ENCODE results near the gene DEFB132. TPM values are rescaled to one million over a fixed set of nuclear protein-coding genes. Genes with fewer than 3 reads are reported as not detected.

DEFB132 gene
- total and polyA plus RNA-seq, 9 of the 15 experiments (the other 6 are each of a cell fraction or from before 2014, with no cell fraction given), result not detected

DNA sequence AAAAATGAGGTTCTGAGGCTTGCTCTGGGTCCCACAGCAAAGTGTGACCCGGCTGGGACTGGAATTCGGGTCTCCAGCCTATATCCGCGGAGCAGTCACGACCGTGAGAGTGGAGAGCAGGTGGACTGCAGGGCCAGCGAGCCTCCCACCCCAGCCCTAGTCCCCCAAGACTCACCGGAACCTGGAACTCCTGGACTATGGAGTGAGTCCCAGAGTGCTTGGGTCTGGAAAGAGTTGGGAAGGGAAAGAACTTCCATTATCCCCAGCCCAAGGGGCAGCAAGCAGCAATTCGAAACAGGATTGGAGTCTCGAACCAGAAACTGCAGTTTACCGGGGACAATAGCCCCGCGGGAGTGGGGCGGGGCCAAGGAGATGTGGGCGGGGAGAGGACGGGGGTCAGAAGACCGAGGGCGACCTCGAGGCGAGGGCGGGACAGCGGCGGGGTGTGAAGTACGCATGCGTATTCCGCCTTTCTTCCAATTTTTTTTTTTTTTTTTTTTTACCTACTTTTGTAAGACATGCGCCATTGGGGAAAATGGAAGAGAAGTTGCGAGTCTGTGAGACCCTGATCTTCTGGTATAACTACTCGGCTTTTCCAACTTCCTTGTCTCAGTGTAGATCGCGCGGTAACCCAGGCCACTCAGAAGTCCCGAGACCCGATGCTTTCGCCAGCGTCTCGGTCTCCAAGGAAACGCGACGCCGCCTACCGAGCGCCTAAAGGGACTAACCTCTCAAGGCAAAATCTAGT is 32.7 kb downstream of the DEFB132 start, which contains the start of gene C20orf96 (continued):
- TF ChIP-seq ZNF584 (CRISPR knock-in tag; IDR thresholded peaks at IDR 0.05; ENCODE audit: low read depth), result no peak
- no peak for TF ChIP-seq NCOA1 (IDR thresholded peaks at IDR 0.05; ENCODE audit: low read depth)
- no peak for TF ChIP-seq HNRNPH1 (optimal IDR thresholded peaks at IDR 0.05; ENCODE audit: low read depth, low read length)
- TF ChIP-seq ZFPM2 (CRISPR knock-in tag; IDR thresholded peaks at IDR 0.05), result no peak
- no peak for TF ChIP-seq ARNT (IDR thresholded peaks at IDR 0.05)
- TF ChIP-seq, protein P1, sequence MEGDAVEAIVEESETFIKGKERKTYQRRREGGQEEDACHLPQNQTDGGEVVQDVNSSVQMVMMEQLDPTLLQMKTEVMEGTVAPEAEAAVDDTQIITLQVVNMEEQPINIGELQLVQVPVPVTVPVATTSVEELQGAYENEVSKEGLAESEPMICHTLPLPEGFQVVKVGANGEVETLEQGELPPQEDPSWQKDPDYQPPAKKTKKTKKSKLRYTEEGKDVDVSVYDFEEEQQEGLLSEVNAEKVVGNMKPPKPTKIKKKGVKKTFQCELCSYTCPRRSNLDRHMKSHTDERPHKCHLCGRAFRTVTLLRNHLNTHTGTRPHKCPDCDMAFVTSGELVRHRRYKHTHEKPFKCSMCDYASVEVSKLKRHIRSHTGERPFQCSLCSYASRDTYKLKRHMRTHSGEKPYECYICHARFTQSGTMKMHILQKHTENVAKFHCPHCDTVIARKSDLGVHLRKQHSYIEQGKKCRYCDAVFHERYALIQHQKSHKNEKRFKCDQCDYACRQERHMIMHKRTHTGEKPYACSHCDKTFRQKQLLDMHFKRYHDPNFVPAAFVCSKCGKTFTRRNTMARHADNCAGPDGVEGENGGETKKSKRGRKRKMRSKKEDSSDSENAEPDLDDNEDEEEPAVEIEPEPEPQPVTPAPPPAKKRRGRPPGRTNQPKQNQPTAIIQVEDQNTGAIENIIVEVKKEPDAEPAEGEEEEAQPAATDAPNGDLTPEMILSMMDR (IDR thresholded peaks at IDR 0.05 in 2 of 3, conservative IDR thresholded peaks at IDR 0.05 in 1 of 3; ENCODE audit: insufficient read depth in 2 of 3, low read depth in 1 of 3, low read length in 3 of 3), result peak; percentile 19 to 43 (median 41); a peak in 5 of 6 replicates
- TF ChIP-seq SIN3A (IDR thresholded peaks at IDR 0.05; ENCODE audit: borderline replicate concordance in 2 of 2, control insufficient read depth in 1 of 2, low read depth in 2 of 2, low read length in 2 of 2), result peak; percentile 91 to 93
- no peak for TF ChIP-seq LARP7 (IDR thresholded peaks at IDR 0.05)
- TF ChIP-seq NFE2L1 (tag; IDR thresholded peaks at IDR 0.05; ENCODE audit: borderline replicate concordance, low read depth), result no peak
- no peak for TF ChIP-seq ZZZ3 (IDR thresholded peaks at IDR 0.05)
- TF ChIP-seq, protein P2, sequence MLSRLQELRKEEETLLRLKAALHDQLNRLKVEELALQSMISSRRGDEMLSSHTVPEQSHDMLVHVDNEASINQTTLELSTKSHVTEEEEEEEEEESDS (CRISPR knock-in tag; IDR thresholded peaks at IDR 0.05), result no peak
- TF ChIP-seq XRCC4 (IDR thresholded peaks at IDR 0.05; ENCODE audit: extremely low read depth, insufficient read depth, insufficient read length), result no peak
- TF ChIP-seq, protein P3, sequence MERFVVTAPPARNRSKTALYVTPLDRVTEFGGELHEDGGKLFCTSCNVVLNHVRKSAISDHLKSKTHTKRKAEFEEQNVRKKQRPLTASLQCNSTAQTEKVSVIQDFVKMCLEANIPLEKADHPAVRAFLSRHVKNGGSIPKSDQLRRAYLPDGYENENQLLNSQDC (CRISPR knock-in tag; IDR thresholded peaks at IDR 0.05), result no peak
- TF ChIP-seq SMAD1 (IDR thresholded peaks at IDR 0.05; ENCODE audit: low read depth, low read length, partially characterized antibody), result no peak
- TF ChIP-seq PCBP2 (IDR thresholded peaks at IDR 0.05; ENCODE audit: low read depth, low read length, poor library complexity, severe bottlenecking), result no peak
- TF ChIP-seq ZNF696 (CRISPR knock-in tag; conservative IDR thresholded peaks at IDR 0.05), result no peak
- TF ChIP-seq TAF1 (IDR thresholded peaks at IDR 0.05; ENCODE audit: control insufficient read depth, extremely low read depth, insufficient read depth, low read length, severe bottlenecking), result peak; percentile 26
- TF ChIP-seq ZEB2 (IDR thresholded peaks at IDR 0.05), result no peak
- TF ChIP-seq, protein P4, sequence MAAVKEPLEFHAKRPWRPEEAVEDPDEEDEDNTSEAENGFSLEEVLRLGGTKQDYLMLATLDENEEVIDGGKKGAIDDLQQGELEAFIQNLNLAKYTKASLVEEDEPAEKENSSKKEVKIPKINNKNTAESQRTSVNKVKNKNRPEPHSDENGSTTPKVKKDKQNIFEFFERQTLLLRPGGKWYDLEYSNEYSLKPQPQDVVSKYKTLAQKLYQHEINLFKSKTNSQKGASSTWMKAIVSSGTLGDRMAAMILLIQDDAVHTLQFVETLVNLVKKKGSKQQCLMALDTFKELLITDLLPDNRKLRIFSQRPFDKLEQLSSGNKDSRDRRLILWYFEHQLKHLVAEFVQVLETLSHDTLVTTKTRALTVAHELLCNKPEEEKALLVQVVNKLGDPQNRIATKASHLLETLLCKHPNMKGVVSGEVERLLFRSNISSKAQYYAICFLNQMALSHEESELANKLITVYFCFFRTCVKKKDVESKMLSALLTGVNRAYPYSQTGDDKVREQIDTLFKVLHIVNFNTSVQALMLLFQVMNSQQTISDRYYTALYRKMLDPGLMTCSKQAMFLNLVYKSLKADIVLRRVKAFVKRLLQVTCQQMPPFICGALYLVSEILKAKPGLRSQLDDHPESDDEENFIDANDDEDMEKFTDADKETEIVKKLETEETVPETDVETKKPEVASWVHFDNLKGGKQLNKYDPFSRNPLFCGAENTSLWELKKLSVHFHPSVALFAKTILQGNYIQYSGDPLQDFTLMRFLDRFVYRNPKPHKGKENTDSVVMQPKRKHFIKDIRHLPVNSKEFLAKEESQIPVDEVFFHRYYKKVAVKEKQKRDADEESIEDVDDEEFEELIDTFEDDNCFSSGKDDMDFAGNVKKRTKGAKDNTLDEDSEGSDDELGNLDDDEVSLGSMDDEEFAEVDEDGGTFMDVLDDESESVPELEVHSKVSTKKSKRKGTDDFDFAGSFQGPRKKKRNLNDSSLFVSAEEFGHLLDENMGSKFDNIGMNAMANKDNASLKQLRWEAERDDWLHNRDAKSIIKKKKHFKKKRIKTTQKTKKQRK (IDR thresholded peaks at IDR 0.05; ENCODE audit: borderline replicate concordance, low read depth, low read length), result no peak
- TF ChIP-seq, protein P5, sequence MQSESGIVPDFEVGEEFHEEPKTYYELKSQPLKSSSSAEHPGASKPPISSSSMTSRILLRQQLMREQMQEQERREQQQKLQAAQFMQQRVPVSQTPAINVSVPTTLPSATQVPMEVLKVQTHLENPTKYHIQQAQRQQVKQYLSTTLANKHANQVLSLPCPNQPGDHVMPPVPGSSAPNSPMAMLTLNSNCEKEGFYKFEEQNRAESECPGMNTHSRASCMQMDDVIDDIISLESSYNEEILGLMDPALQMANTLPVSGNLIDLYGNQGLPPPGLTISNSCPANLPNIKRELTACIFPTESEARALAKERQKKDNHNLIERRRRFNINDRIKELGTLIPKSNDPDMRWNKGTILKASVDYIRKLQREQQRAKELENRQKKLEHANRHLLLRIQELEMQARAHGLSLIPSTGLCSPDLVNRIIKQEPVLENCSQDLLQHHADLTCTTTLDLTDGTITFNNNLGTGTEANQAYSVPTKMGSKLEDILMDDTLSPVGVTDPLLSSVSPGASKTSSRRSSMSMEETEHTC (IDR thresholded peaks at IDR 0.05), result 0 out of 2 replicates have a peak, but pooled peaks have one; percentile 49
